Vagina (tissue), 2 donors: ENCODE results near the gene AMFR. TPM values are rescaled to one million over a fixed set of nuclear protein-coding genes. Genes with fewer than 3 reads are reported as not detected.
"Not testable (repeated sequence)": the region's sequence is repeated elsewhere in the genome, so short reads cannot be mapped to it uniquely, and the experiment has no call there.

Experiments used
- DNase-seq, 2 donors: peaks; one replicate each; pipeline ENCODE4 v3.0.0-alpha.2; 2017; ENCODE audit errors: extremely low spot score in 2 of 2
- H3K27ac ChIP-seq: fragments of 200-600 bp; sonication (generic); one replicate; pipeline ENCODE4 v1.5.1; 2019
- H3K27me3 ChIP-seq: fragments of 200-600 bp; sonication (generic); one replicate; pipeline ENCODE4 v1.5.1; 2019
- H3K36me3 ChIP-seq, 2 donors: fragments of 200-600 bp; sonication (generic); one replicate each; pipeline ENCODE4 v1.5.1; 2017 to 2019
- H3K4me1 ChIP-seq: fragments of 200-600 bp; sonication (generic); one replicate; pipeline ENCODE4 v1.5.1; 2019
- H3K4me3 ChIP-seq, 2 donors: fragments of 200-600 bp; sonication (generic); 1 replicate in 1 of 2; 2 replicates in 1 of 2; pipeline ENCODE4 v1.5.1; 2016 to 2019
- H3K9me3 ChIP-seq: fragments of 200-600 bp; sonication (generic); one replicate; pipeline ENCODE4 v1.5.1; 2019
- POLR2A ChIP-seq, 2 donors: fragments of 450-650 bp; IDR thresholded peaks; one replicate each; pipeline ENCODE4 v1.6.1; 2017; ENCODE audit warnings: antibody characterized with exemption in 2 of 2, mild to moderate bottlenecking in 2 of 2, moderate library complexity in 2 of 2
- POLR2AphosphoS5 ChIP-seq, 2 donors: sonication (generic); formaldehyde crosslinking; IDR thresholded peaks; one replicate each; pipeline ENCODE4 v1.9.0; 2017; ENCODE audit warnings: antibody characterized with exemption in 2 of 2, mild to moderate bottlenecking in 2 of 2, low read depth in 1 of 2; ENCODE audit not compliant: insufficient read depth in 1 of 2
- intact Hi-C: fragments of 100-400 bp; cut with DNase I; formaldehyde crosslinking; loops from one replicate; pipeline ENCODE4 v1.15.1; 2023
- total RNA-seq: library from RNA; depleted of rRNA; stranded (reverse); fragments of >200 nt; gene quantifications from one replicate; pipeline ENCODE4 v1.2.3, GENCODE V29; 2016
- TF ChIP-seq, protein P1 (sequence below), 3 experiments: fragments of 450-650 bp in 2 of 3; fragments of 200-600 bp in 1 of 3; sonication (generic) in 1 of 3; IDR thresholded peaks; one replicate each; pipeline ENCODE4 v1.5.1; 2017 to 2019; ENCODE audit warnings: antibody characterized with exemption in 3 of 3, mild to moderate bottlenecking in 2 of 3, moderate library complexity in 2 of 3

The AMFR gene
- total RNA-seq, 1 donor from 2014 or later: 132 TPM

DNA sequence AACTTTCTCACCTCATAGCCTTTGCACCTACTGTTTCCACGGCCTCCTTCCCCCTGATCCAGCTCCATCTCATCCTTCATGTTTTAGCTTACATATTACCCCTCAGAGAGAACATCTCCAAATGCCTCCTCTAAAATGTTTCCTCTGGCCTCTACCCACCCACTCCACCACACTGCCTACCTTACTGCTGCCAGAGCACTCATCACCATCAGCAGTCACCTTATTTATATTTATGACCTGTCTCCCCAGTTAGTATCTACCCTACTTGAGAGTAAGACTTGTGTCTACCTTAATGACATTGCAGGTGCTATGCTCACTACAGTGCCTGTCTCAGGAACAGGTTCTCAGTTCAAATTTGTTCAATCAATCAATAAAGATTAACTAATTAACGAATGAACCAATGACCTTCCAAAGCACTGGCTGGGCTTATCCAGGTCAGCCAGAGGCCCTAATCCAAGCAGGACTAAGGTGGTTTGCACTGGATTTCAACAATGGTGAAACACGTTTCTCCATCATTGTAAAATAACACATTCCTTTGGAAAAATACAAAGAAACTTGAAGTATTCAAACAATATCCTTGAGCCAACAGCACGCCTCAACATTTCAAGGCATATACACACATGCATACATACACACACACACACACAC lies 41.1 kb downstream of the AMFR start:
- Histone ChIP-seq H3K36me3 (peaks cover 0 to 96% of the 10 kb centered on the region in 2 donors), H3K9me3 (peaks cover 7% of the 10 kb centered on the region), H3K27ac (no peak overlapping the region), H3K4me3 (no peak overlapping the region), H3K27me3 (no peaks in the 10 kb centered on the region), H3K4me1 (no peaks in the 10 kb centered on the region)
- intact Hi-C loops: no loop called here
- TF ChIP-seq POLR2AphosphoS5 (IDR thresholded peaks at IDR 0.05; ENCODE audit: insufficient read depth in 1 of 2, low read depth in 1 of 2) (no peak), POLR2A (IDR thresholded peaks at IDR 0.05) (no peak)
- TF ChIP-seq, protein P1, sequence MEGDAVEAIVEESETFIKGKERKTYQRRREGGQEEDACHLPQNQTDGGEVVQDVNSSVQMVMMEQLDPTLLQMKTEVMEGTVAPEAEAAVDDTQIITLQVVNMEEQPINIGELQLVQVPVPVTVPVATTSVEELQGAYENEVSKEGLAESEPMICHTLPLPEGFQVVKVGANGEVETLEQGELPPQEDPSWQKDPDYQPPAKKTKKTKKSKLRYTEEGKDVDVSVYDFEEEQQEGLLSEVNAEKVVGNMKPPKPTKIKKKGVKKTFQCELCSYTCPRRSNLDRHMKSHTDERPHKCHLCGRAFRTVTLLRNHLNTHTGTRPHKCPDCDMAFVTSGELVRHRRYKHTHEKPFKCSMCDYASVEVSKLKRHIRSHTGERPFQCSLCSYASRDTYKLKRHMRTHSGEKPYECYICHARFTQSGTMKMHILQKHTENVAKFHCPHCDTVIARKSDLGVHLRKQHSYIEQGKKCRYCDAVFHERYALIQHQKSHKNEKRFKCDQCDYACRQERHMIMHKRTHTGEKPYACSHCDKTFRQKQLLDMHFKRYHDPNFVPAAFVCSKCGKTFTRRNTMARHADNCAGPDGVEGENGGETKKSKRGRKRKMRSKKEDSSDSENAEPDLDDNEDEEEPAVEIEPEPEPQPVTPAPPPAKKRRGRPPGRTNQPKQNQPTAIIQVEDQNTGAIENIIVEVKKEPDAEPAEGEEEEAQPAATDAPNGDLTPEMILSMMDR (IDR thresholded peaks at IDR 0.05): no peak
- DNase-seq: no peak

DNA sequence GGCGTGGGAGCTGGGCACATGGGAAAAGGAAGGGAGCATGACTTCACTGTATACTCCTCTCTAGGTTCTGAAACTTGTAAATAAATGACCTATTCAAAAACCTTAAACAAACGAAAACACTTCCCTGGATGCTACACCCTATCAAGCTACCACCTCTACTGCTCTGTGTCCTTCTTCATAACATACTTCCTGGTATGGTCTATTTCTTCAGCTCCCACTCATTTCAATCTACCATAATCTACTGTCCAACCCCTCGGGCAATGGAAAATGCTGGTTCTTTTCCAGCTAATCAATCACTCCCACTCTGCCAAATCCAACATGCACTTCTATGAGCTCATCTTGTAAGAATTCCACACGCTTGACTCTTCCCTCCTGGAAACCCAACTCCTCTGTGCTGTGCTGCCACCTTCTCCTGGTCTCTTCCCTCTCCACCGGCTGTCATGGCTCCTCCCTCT lies 42.4 kb downstream of the AMFR start:
- Histone ChIP-seq H3K9me3 (peaks cover 7% of the 10 kb centered on the region), H3K4me1 (no peaks in the 10 kb centered on the region), H3K4me3 (no peak overlapping the region), H3K36me3 (peaks cover 0 to 91% of the 10 kb centered on the region in 2 donors), H3K27me3 (no peaks in the 10 kb centered on the region), H3K27ac (no peak overlapping the region)
- intact Hi-C loops: no loop called here
- no peak for DNase-seq
- TF ChIP-seq POLR2A (IDR thresholded peaks at IDR 0.05) (no peak), POLR2AphosphoS5 (IDR thresholded peaks at IDR 0.05; ENCODE audit: insufficient read depth in 1 of 2, low read depth in 1 of 2) (no peak)
- TF ChIP-seq, protein P1 (IDR thresholded peaks at IDR 0.05): no peak

DNA sequence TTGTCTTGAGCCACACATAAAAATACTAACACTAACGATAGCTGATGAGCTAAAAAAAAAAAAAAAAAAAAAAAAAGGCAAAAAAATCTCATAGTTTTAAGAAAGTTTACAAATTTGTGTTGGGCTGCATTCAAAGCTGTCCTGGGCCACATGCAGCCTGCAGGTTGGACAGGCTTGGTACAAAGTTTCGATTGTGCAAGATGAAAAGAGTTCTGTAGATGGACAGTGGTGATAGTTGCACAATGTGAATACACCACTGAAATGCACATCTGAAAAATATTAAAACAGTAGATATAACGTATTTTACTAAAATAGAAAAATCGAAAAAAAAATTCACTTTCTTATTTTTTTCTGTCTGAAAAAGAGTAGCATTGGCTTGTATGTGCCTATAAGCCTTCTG lies 42.9 kb downstream of the AMFR start:
- Histone ChIP-seq H3K36me3 (peaks cover 0 to 87% of the 10 kb centered on the region in 2 donors), H3K9me3 (peaks cover 7% of the 10 kb centered on the region), H3K27me3 (no peaks in the 10 kb centered on the region), H3K27ac (no peak overlapping the region), H3K4me3 (no peak overlapping the region), H3K4me1 (no peaks in the 10 kb centered on the region)
- DNase-seq: no peak
- TF ChIP-seq, protein P1 (IDR thresholded peaks at IDR 0.05): no peak
- no peak for TF ChIP-seq POLR2AphosphoS5 (IDR thresholded peaks at IDR 0.05; ENCODE audit: insufficient read depth in 1 of 2, low read depth in 1 of 2)
- TF ChIP-seq POLR2A (IDR thresholded peaks at IDR 0.05): no peak
- intact Hi-C loops: no loop called here

DNA sequence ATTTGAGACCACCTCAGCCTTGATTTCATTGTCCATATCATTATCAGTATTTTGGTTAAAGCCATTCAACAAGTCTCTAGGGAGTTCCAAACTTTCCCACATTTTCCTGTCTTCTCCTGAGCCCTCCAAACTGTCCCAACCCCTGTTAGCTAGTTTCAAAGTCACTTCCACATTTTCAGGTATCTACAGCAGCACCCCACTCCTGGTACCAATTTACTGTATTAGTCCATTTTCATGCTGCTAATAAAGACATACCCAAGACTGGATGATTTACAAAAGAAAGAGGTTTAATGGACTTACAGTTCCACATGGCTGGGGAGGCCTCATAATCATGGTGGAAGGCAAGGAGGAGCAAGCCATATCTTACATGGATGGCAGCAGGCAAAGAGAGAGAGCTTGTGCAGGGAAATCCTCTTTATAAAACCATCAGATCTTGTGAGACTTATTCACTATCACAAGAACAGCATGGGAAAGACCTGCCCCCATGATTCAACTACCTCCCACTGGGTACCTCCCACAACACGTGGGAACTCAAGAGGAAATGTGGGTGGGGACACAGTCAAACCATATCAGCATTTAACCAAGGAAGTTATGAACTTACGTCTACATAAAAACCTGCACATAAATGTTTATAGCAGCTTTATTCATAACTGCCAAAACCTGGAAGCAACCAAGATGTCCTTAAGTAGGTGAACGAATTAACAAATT lies 44.4 kb downstream of the AMFR start:
- H3K27ac ChIP-seq, H3K27me3 ChIP-seq, H3K9me3 ChIP-seq, H3K4me3 ChIP-seq, DNase-seq, H3K4me1 ChIP-seq, intact Hi-C loops: not testable (repeated sequence)
- peaks cover 0 to 74% of the 10 kb centered on the region in 2 donors for H3K36me3 ChIP-seq

DNA sequence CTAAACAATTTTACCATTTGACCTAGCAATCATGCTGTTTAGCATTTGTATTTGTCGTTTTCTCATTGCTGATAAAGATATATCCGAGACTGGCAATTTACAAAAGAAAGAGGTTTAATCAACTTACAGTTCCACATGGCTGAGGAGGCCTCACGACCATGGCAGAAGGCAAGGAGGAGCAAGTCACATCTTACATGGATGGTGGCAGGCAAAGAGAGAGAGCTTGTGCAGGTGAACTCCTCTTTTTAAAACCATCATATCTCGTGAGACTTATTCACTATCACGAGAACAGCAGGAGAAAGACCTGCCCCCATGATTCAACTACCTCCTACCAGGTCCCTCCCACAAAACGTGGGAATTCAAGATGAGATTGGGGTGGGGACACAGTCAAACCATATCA lies 46.3 kb downstream of the AMFR start:
- intact Hi-C loops, H3K27me3 ChIP-seq, H3K4me1 ChIP-seq, H3K9me3 ChIP-seq, H3K4me3 ChIP-seq, H3K27ac ChIP-seq: not testable (repeated sequence)
- peak in 1 of 2 donors; percentile 32 for DNase-seq
- H3K36me3 ChIP-seq: peaks cover 0 to 55% of the 10 kb centered on the region in 2 donors

DNA sequence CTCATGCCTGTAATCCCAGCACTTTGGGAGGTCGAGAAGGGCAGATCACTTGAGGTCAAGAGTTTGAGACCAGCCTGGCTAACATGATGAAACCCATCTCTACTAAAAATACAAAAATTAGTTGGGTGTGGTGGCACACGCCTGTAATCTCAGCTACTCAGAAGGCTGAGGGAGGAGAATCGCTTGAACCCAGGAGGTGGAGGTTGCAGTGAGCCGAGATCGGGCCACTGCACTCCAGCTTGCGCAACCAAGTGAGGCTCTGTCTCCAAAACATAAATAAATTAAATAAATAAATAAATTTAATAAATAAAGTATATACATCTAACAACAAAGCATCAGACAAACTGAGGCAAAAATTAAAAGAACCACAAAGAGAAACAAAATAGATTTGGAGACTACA lies 49.6 kb downstream of the AMFR start:
- DNase-seq: peak in 1 of 2 donors; percentile 11
- Histone ChIP-seq H3K4me1 (peaks cover 29% of the 10 kb centered on the region), H3K36me3 (peaks cover 0 to 31% of the 10 kb centered on the region in 2 donors)
- H3K27ac ChIP-seq, H3K9me3 ChIP-seq, intact Hi-C loops, H3K27me3 ChIP-seq, H3K4me3 ChIP-seq: not testable (repeated sequence)
